HG03442 (cell line): ENCODE measurements around the gene EIF2D.
"Not testable (repeated sequence)": the region's sequence is repeated elsewhere in the genome, so short reads cannot be mapped to it uniquely, and the experiment has no call there.

ENCODE experiments used
- ATAC-seq: cut with Tn5 transposase; IDR thresholded peaks from one replicate; pipeline ENCODE4 v1.9.1; 2021; ENCODE audit warnings: mild to moderate bottlenecking, moderate library complexity; ENCODE audit not compliant: unreplicated experiment

Gene EIF2D, protein sequence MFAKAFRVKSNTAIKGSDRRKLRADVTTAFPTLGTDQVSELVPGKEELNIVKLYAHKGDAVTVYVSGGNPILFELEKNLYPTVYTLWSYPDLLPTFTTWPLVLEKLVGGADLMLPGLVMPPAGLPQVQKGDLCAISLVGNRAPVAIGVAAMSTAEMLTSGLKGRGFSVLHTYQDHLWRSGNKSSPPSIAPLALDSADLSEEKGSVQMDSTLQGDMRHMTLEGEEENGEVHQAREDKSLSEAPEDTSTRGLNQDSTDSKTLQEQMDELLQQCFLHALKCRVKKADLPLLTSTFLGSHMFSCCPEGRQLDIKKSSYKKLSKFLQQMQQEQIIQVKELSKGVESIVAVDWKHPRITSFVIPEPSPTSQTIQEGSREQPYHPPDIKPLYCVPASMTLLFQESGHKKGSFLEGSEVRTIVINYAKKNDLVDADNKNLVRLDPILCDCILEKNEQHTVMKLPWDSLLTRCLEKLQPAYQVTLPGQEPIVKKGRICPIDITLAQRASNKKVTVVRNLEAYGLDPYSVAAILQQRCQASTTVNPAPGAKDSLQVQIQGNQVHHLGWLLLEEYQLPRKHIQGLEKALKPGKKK

DNA sequence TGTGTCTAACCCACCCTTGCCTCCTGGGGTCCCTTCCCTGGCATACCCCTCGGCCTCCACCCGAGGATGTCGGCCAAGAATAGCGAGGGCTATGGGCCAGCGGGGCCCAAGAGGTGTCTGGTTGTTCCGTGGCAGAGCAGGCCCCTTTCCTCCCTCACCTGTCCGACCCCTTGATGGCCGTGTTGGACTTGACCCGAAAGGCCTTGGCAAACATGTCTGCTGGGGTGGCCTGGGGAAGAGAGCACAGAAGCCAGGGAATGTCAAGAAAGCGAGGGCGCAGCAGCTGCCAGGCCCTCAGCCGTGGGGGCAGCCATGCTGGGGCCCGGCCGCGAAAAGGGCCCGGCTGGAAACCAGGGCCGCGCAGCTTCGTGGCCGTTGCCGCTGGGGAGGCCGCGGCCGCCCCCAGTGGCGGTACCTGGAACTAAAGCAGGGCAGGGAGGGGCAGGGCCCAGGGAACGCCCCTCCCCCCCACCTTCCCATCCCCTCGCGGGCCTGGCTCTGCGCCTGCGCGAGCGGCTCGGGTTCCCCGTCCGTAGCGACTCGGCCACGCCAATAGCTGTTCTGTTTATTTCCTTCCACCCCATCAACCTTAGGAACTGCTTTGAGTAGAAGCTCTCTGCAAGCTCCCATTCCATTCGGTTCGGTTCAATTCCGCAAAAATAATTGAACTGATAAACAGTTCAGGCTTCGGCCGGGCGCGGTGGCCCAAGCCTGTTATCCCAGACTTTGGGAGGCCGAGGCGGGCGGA is at the start of gene EIF2D:
Gene EIF2D (minus strand): TSS at position 337 of the 748 bp plus-strand sequence. CDS start 123 bp downstream, at position 214.
- ATAC-seq = peak; percentile 82

DNA sequence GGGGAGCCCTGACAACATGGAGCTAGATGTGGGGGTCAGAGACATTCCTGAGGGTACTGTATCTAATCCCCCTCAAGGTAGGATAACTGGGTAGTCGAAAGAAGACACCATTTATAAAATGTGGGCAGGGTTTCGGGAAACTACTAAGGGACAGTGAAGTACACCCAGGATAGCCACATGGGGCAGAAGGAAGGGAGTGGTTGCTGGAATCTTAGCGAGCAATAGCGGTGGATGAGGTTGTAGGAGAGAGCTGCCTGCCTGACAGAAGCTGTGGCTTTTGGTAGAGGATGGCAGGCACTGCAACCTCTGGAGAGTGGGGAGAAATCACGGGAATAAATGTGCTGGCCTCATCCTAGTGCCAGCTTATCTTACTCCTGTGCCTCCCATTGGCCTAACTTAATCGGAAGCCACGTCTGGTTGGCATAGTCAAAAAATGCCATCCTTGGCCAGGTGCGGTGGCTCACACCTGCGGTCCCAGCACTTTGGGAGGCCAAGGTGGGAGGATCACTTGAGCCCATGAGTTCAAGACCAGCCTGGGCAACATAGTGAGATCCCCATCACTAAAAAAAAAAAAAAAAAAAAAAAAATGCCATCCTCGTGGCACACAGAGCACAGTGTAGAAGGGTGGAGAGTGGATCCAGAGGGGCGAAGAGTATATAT is 49.0 kb upstream of the EIF2D start:
- no peak for ATAC-seq

DNA sequence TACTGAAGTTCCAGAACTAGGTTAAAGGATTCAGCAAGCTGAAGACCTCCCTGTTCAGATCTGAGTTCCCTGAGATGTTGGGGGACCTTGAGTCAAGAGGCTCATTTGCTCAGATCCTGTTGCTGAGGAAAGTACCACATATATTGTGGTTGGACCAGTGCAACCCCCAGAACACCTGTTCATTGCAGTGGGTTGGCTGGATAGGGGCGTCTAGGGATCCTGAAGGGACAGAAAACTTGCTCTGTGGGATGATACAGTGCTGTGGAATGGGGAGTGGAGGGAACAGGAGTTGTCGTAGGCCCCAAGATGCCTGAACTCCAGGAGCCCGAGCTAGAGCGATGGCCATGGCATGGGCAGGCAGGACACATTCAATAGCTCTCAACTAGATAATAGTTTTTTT is 47.9 kb upstream of the EIF2D start:
- ATAC-seq = no peak

DNA sequence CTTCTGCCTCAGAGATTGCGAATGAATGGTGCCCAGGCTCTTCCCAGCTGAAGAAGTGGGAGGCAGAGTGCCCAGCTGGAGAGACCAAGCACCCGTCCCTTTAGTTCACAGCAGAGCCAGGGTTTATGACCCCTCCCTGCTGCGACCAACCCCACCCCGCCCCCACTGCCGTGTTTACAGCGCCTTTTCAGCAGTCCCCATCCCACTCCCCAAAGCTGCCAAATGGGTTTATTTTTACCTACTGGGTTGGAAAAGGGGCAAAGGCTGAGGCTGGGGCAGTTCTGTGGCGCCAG is 46.7 kb upstream of the EIF2D start:
- no peak for ATAC-seq

DNA sequence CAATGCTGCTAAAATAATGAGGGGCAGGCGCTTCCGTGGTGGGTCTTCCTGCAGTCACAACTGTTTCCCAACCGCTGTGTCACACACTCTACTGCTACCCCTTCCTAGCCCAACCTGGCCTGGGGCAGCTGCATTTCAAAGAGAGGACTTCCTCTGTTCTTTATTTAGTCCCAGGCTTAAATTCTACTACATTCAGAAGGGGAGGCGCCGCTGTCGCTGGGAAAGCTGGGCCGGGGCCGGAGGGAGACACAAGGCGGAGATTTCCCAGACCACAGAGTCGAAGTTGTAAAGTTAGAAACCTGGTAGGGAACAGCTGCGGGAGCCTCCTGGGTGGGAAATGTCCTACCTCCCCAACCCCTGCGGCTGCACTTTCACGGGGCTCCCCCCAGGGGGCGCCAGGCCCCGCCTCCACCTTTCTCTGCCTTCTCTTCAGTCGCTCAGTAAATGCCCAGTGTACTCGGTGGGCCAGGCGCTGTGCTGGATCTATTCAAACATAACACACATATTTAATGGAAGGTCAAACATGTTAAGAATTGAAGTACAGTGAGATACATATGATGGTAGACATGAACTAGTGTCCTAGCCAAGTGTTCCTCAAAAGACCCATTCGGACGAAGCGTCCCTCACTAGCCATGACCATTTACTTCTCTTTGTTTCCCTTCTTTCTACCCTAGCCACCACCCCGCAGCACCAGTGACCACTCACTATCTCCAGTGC is 46.2 kb upstream of the EIF2D start:
- ATAC-seq = peak; percentile 54

DNA sequence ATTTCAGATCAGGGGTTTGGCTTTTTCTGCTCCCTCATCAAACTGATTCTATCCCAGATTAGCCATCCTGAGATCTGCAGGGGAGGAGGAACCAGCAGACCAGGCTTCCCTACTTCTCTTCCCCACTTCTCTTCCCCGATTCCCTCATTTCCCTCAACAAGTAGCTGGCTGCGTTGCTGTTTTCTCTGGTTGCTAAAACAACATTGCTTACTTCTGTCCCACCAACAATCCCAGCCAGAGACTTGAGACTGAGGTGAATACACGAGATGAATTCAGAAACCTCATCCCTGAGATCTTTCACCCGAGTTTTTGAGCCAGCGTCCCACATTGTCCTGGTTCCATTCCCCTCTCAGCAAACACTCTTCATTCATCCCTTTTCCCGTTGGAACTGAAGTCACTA is 45.5 kb upstream of the EIF2D start:
- no peak for ATAC-seq

DNA sequence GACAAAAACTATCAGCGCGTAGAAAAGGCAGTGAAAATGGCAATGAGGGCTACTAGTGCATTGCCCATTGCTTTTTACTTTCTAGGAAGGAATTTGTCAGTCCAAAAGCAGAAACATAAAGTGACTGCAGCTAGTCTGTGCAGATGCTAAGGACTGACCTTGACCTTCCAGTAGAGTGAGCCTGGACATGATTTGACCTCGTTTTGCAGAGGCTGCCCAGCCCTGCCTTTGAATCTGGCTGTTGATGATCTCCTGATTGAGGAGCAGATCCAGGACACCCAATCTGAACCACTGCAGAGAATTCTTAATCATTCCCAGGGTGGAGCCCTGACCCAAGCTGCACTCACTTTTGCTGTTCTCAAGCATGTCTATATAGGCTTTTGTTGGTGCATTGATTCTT is 44.7 kb upstream of the EIF2D start:
- ATAC-seq = no peak

DNA sequence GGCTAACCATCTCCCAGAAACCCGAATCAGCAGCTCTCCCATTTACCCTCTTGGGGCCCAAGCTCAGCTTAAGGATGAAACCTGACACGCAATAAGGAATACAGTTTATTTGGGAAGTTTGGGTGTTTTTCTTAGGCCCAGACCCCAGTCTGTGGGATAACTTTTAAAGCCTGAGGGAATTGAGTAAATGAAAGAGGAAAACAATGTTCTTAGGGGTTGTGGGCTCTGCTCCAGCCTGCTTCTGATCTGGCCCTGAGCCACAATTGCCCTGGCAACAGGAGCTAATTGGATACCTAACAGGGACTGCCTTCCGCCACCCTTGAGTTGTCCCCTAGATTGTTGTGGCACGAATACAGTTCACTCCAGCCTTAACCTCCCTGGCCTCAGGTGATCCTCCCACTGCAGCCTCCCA is 43.2 kb upstream of the EIF2D start:
- ATAC-seq = no peak

DNA sequence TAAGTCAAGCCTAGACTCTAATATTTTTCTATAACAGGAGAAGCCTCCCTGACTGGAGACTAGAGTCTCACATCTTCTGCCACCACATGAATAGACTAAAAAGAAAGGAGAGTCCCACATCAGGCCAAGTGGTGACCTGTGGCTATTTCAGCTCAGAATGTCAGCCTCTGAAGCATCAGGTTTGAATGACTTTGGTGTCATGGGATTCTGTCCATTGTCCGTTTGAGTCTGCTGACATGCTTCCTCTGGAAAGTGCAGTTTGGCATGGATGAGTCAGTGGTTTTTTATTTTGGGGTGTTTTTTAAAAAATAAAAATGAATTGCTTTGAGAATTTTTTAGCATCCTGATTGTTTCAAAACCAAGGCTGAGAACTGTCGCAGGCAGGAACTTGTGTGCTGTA is 42.6 kb upstream of the EIF2D start:
- no peak for ATAC-seq

DNA sequence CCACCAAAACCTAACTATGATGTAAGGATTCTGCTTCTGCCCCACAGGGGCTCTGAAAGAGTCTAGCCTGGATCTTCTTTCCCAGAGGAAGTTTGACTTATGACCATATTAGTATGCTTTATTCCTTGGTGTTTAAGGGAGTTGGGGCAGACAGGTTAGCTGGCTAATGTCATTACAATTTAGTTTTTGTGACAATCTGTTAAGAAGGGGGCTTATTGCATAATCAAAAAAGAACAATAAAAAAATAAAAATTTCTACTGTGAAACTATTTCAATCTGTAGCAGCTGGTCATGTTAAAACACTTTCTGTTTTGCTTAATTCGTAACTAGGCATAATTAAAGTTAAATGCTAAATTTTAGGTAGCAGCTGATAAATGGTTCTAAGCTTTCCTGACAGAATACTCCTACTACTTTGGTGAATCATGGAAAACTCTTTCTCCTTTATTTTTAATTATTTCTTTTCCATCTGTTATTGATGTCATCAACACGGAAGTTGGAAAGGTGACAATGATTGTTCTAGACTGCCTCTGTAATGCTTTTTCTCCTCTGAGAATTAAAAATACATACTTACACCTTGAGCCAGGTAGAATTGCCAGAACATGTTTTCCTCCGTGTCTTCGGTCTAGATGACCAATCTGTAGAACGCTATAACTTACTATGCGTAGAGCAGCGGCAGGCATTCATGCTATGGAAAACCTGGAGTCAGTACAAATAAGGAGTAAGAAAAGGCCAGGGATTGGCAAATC is 41.6 kb upstream of the EIF2D start:
- no peak for ATAC-seq

DNA sequence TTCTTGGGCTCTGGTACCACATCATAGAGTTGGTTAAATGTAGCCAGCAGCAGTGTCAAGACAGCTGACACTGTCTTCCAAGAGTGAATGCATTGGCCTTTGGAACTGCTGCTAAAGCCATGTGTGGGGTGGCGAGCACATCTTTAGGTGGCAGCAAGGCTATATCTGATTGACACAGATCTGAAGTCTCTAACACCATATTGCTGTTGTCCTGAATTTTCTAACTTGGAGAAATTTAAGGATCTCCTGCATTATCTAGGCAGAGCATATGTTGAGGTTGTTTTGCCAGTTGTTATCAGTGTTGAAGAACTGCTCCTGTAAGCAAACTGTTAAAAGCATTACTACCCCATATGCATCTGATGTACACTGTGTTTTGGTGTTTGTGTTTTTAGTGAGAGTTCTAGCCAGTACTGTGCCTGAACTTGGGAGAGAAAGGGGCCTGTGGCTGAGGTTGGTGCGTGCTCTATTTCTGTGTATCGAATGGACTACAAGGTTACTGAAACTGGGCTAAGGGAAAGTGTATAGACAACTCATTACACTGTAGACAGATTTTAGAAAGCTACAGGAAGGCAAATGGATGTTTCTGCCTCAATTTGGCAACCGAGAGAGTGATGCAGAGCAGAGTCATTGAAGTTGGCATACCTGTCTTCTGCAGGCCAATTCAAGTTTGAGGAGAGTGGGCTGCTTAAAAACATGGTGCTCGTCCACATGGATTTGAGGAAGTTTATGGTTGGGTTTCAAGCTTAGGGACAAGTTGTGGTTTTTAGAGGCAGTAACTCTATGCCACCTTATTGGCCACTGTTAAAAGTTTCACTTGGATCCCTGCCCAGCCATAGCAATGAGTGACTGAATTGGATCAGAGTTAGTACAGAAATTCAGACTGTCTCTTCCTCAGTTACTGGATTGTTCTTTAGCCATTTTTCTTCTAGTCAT is 40.0 kb upstream of the EIF2D start:
- no peak for ATAC-seq

DNA sequence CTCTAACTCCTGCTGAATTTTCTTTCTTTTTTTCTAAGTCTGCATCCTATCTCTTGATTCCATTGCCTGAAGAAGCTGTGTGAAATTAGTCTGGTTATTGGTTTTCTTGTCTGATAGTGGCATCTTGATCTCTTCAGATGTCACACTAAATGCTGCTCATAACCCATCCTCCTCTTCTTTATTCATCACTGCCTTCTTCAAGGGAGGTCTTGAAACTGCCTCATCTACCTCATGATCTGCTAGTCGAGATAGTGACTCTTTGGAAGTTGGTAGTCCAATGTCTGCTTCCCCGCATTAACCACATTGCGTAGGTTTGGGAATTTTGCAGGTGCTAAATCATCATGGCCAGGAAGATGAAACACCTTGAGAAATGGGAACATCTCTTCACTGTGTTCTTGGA is 38.7 kb upstream of the EIF2D start:
- no peak for ATAC-seq

DNA sequence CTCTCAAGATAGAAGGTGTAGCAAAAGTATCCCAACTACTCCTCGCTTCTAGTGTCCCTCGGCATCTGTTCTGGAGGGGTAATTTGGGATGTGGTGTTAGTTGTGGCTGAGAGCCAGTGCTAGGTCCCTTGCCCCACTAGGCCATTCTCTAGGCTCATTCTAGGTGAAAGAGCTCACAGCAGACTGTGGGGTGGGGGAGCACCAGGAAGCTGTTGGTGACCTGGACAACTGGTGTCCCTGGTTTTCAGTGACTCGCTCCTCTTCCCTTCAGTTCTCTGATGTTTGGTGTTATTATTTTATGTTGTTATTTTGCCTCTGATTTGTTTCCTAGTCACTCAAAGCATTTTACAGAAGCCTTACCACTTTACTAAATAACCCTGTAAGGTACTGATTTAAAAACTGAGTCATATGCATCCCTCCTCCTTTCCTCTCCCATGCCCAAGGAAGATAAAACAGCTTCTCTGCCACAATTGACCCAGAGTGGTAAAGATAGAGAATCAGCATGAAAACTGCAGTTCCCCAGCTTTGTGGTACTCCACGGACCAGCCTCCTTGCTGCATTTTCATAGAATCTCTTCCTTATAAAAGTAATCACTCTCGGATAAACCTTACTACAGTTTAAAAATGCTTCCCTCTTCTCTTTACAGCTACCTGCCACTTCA is 37.1 kb upstream of the EIF2D start:
- no peak for ATAC-seq

DNA sequence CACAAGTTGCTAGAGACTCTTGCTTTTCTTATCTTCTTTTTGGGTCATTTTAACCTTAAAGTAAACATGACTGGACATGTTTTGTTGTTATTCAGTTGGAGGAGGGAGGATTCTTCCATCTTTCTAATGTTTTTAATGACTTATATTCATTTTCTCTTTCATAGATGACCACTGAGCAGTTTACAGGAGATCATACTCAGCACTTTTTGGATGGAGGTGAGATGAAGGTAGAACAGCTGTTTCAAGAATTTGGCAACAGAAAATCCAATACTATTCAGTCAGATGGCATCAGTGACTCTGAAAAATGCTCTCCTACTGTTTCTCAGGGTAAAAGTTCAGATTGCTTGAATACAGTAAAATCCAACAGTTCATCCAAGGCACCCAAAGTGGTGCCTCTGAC is 35.0 kb upstream of the EIF2D start:
- ATAC-seq = no peak

DNA sequence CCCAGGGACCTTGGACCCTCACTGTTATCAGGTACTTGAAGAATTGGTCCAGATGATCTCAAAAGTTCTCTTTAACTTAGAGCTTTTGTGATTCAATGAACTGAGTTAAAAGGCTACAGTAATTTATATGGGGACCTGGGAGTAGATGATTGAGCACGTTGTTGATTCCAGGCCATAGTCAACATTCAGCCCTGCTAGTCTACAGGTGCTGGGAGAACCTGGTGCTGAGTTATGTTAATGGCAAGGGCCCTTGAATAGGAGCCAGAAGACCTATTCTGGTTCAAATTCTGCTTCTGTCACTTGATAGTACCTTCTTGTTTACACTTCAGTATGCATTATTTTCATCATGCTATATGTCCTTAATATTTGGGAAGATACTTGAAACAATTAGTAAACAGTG is 34.2 kb upstream of the EIF2D start:
- ATAC-seq = no peak

DNA sequence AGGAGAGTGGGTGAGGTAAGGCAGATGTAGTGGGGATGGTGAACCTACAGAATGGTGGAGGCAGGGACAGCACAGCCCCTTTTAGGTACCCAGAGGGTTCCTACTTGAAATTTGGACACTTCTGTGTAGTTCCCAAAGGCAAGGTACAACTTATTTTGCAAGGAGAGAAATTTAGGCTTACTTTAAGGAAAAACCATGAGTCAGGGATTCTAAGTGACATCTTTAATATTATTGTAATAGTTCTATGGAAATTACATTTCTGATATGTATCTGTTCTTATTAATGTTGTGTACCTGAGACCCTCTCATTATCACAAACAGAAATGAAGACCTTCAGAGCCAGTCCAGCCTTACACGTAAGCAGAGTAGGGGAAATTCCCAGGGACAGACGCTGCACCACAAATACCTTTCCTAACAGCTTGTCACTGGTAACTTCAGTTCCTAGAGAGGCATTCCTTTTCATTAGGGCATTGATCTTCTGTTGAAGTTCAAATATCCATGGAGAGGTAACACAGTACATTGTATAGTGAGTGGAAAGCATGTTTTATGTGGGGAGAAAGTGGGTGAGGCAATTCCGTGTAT is 30.9 kb upstream of the EIF2D start:
- no peak for ATAC-seq

DNA sequence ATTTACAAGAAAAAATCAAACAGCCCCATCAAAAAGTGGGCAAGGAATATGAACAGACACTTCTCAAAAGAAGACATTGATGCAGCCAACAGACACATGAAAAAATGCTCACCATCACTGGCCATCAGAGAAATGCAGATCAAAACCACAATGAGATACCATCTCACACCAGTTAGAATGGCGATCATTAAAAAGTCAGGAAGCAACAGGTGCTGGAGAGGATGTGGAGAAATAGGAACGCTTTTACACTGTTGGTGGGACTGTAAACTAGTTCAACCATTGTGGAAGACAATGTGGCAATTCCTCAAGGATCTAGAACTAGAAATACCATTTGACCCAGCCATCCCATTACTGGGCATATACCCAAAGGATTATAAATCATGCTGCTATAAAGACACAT is 29.8 kb upstream of the EIF2D start:
- not testable (repeated sequence) for ATAC-seq

DNA sequence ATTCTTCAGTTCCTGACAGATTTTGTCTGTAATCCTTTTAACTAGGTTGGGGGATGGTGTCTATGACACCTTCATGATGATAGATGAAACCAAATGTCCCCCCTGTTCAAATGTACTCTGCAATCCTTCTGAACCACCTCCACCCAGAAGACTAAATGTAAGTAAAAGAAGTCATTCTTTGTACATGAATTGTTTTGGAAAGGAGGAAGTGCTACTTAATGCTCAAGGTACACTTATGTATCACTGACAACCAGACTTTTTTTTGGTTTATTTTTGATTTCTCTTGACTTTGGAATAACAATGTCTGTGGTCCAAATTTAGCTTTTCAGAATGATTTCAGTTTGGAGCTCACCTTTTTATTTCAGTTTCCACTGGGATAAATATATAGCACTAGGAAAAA is 25.3 kb upstream of the EIF2D start:
- no peak for ATAC-seq
